SK-N-SH (cell line): ENCODE data around the gene SNAP25. TPM values are rescaled to one million over a fixed set of nuclear protein-coding genes. Genes with fewer than 3 reads are reported as not detected.

Source experiments
- CTCF ChIA-PET: fragments of 300-600, 350-600 bp; formaldehyde crosslinking; extraction: SDS; loops from one replicate; lab custom pipeline; 2021; lab: Yijun Ruan, JAX
- POLR2A ChIA-PET: fragments of 350-600 bp; sonication (Branson Sonifier 250); formaldehyde crosslinking; extraction: SDS; loops from one replicate; lab custom pipeline; 2020; ENCODE audit warnings: antibody characterized with exemption, inconsistent platforms; lab: Yijun Ruan, JAX
- DNase-seq: peaks from one replicate; pipeline ENCODE4 v3.0.0; 2012
- H2AFZ ChIP-seq: fragments of 200-600 bp; sonication (generic); 2 replicates; pipeline ENCODE4 v1.8.1; 2016; ENCODE audit warnings: antibody characterized with exemption, mild to moderate bottlenecking, low read depth
- H3F3A ChIP-seq: fragments of 200-600 bp; sonication (generic); replicated peaks from 2 replicates; pipeline ENCODE3; 2016; ENCODE audit warnings: antibody characterized with exemption, mild to moderate bottlenecking; ENCODE audit not compliant: insufficient read depth
- H3K27ac ChIP-seq, 2 experiments: fragments of 200-500 bp in 1 of 2; fragments of 200-600 bp in 1 of 2; sonication (Bioruptor generic) in 1 of 2; sonication (generic), shearing (Covaris generic) in 1 of 2; 2 replicates each; pipeline versions ENCODE4 v1.5.1 to v1.6.1; 2014 to 2016; ENCODE audit warnings: low read depth in 2 of 2, inconsistent platforms in 1 of 2, low read length in 1 of 2, mild to moderate bottlenecking in 1 of 2, mixed read lengths in 1 of 2
- H3K27me3 ChIP-seq: fragments of 200-600 bp; sonication (generic), shearing (Covaris generic); 2 replicates; pipeline ENCODE4 v1.6.1; 2016; ENCODE audit warnings: mixed run types; ENCODE audit not compliant: insufficient read depth
- H3K36me3 ChIP-seq, 2 experiments: fragments of 200-500 bp in 1 of 2; fragments of 200-600 bp in 1 of 2; sonication (Bioruptor generic) in 1 of 2; sonication (generic) in 1 of 2; replicated peaks in 1 of 2; 2 replicates each; pipeline versions ENCODE3 to v1.5.1; 2014 to 2016; ENCODE audit warnings: low read length in 1 of 2, mild to moderate bottlenecking in 1 of 2; ENCODE audit not compliant: insufficient read depth in 2 of 2, control insufficient read depth in 1 of 2
- H3K4me1 ChIP-seq, 2 experiments: fragments of 200-500 bp in 1 of 2; fragments of 200-600 bp in 1 of 2; sonication (Bioruptor generic) in 1 of 2; sonication (generic), shearing (Covaris generic) in 1 of 2; 2 replicates each; pipeline versions ENCODE4 v1.5.1 to v1.6.1; 2014 to 2016; ENCODE audit warnings: low read depth in 1 of 2, low read length in 1 of 2, mixed run types in 1 of 2; ENCODE audit not compliant: insufficient read depth in 2 of 2, control insufficient read depth in 1 of 2
- H3K4me2 ChIP-seq: fragments of 200-600 bp; sonication (generic), shearing (Covaris generic); 2 replicates; pipeline ENCODE4 v1.6.1; 2017; ENCODE audit warnings: mixed run types
- H3K4me3 ChIP-seq, 2 experiments: fragments of 200-500 bp in 1 of 2; fragments of 200-600 bp in 1 of 2; sonication (Bioruptor generic) in 1 of 2; sonication (generic), shearing (Covaris generic) in 1 of 2; 2 replicates each; pipeline versions ENCODE4 v1.5.1 to v1.8.1; 2014 to 2016; ENCODE audit warnings: low read depth in 2 of 2, inconsistent platforms in 1 of 2, low read length in 1 of 2, mild to moderate bottlenecking in 1 of 2, mixed read lengths in 1 of 2, moderate library complexity in 1 of 2
- H3K79me2 ChIP-seq: fragments of 200-600 bp; sonication (generic); 2 replicates; pipeline ENCODE4 v1.8.1; 2017; ENCODE audit warnings: mild to moderate bottlenecking; ENCODE audit not compliant: insufficient read depth
- H3K9ac ChIP-seq: fragments of 200-600 bp; sonication (generic); 2 replicates; pipeline ENCODE4 v1.6.1; 2017; ENCODE audit warnings: mixed run types
- H3K9me2 ChIP-seq: fragments of 200-600 bp; sonication (generic); 2 replicates; pipeline ENCODE4 v1.6.1; 2017; ENCODE audit warnings: mixed run types
- H3K9me3 ChIP-seq: fragments of 200-600 bp; sonication (generic); 2 replicates; pipeline ENCODE4 v1.6.1; 2017; ENCODE audit warnings: mixed run types, mild to moderate bottlenecking, moderate library complexity
- H4K20me1 ChIP-seq: fragments of 200-600 bp; sonication (generic); 2 replicates; pipeline ENCODE4 v1.6.1; 2017; ENCODE audit warnings: mild to moderate bottlenecking, mixed run types; ENCODE audit not compliant: insufficient read depth
- CHD2 ChIP-seq: fragments of 150-350 bp; IDR thresholded peaks from 2 replicates; pipeline ENCODE4 v1.6.1; 2018; ENCODE audit warnings: low read length; ENCODE audit not compliant: partially characterized antibody
- ELF1 ChIP-seq: IDR thresholded peaks from 2 replicates; pipeline ENCODE4 v1.4.0; 2012
- EP300 ChIP-seq, 2 experiments: IDR thresholded peaks; 2 replicates each; pipeline versions ENCODE4 v1.4.0 to v1.6.1; 2012; ENCODE audit warnings: borderline replicate concordance in 1 of 2, low read depth in 1 of 2, low read length in 1 of 2
- GABPA ChIP-seq: IDR thresholded peaks from 2 replicates; pipeline ENCODE4 v1.4.0; 2012; ENCODE audit warnings: low read depth, mild to moderate bottlenecking
- IRF3 ChIP-seq: fragments of 150-350 bp; IDR thresholded peaks from 2 replicates; pipeline ENCODE4 v1.6.1; 2016; ENCODE audit warnings: mild to moderate bottlenecking, low read depth, low read length
- NRF1 ChIP-seq: IDR thresholded peaks from 2 replicates; pipeline ENCODE4 v1.6.1; 2012; ENCODE audit warnings: low read depth, mild to moderate bottlenecking, low read length
- PBX3 ChIP-seq: IDR thresholded peaks from 2 replicates; pipeline ENCODE4; 2012
- POLR2AphosphoS5 ChIP-seq: IDR thresholded peaks from 2 replicates; pipeline ENCODE4 v1.6.1; 2012; ENCODE audit warnings: low read depth, low read length
- RAD21 ChIP-seq: IDR thresholded peaks from 2 replicates; pipeline ENCODE4 v1.6.1; 2012; ENCODE audit warnings: mild to moderate bottlenecking, low read length
- RCOR1 ChIP-seq: fragments of 150-350 bp; IDR thresholded peaks from 2 replicates; pipeline ENCODE4 v1.6.1; 2017; ENCODE audit warnings: antibody characterized with exemption, low read length
- RFX5 ChIP-seq: IDR thresholded peaks from 2 replicates; pipeline ENCODE4 v1.6.1; 2012; ENCODE audit warnings: mild to moderate bottlenecking, improper control_type of control experiment, low read length
- TCF12 ChIP-seq: IDR thresholded peaks from 2 replicates; pipeline ENCODE4 v1.4.0; 2012
- YY1 ChIP-seq: IDR thresholded peaks from 2 replicates; pipeline ENCODE4 v1.4.0; 2012; ENCODE audit warnings: low read depth, mild to moderate bottlenecking
- WGBS: methylation state at CpG from one replicate; pipeline ENCODE4 v1.1.6; 2017; ENCODE audit warnings: low lambda C conversion rate; 5-methylcytosine and 5-hydroxymethylcytosine counted together
- polyA plus RNA-seq, 3 experiments: library from polyadenylated mRNA; depleted of rRNA; stranded (reverse); fragments of >200 nt; gene quantifications; 2 replicates each; pipeline ENCODE4 v1.2.3, GENCODE V29; 2012

The SNAP25 gene
- polyA plus RNA-seq, 1 of the 3 experiments (the other 2 are of a cell fraction), result 42.4 TPM

GRCh38 chr20:10213526-10213925 is 5.1 kb upstream of the SNAP25 start:
- WGBS, result 77% methylated on average over 2 of the region's 2 CpGs
- H3K9ac ChIP-seq, result no peak overlapping the region
- no peaks in the 10 kb centered on the region for H3K79me2 ChIP-seq
- no peak overlapping the region for H3K4me2 ChIP-seq
- no peak overlapping the region for H3K27ac ChIP-seq
- no peaks in the 10 kb centered on the region for H3K27me3 ChIP-seq
- no peaks in the 10 kb centered on the region for H3K36me3 ChIP-seq
- H3K9me2 ChIP-seq, result no peaks in the 10 kb centered on the region
- ChIA-PET POLR2A (no interaction called here), CTCF (interaction anchor here (1.3 to 1.6 kb wide), 2 partner anchors 123 to 235 kb away, joined by 4 to 6 read pairs; no protein-coding TSS in a partner anchor)
- peaks cover 0 to 9% of the 10 kb centered on the region in 2 experiments; a peak in 1 of 4 replicates for H3K4me1 ChIP-seq
- H3K9me3 ChIP-seq, result no peaks in the 10 kb centered on the region
- no peak overlapping the region for H3K4me3 ChIP-seq
- H2AFZ ChIP-seq, result no peak overlapping the region
- no peaks in the 10 kb centered on the region for H3F3A ChIP-seq
- H4K20me1 ChIP-seq, result no peaks in the 10 kb centered on the region
- TF ChIP-seq RCOR1, result no peak
- no peak for TF ChIP-seq POLR2AphosphoS5
- no peak for TF ChIP-seq GABPA
- TF ChIP-seq IRF3, result no peak
- no peak for TF ChIP-seq CHD2
- DNase-seq, result no peak

- no peak overlapping the region for H2AFZ ChIP-seq
- no peaks in the 10 kb centered on the region for H3K36me3 ChIP-seq
- H4K20me1 ChIP-seq, result peaks cover 4% of the 10 kb centered on the region; the same call in 1 of the 2 replicates
- H3K27ac ChIP-seq, result peak overlapping the region in 1 of 2 experiments; percentile 94; a peak in 2 of 4 replicates
- no peaks in the 10 kb centered on the region for H3K9me2 ChIP-seq
- H3F3A ChIP-seq, result peaks cover 15% of the 10 kb centered on the region
- H3K9me3 ChIP-seq, result no peaks in the 10 kb centered on the region
- H3K4me3 ChIP-seq, result peak overlapping the region in 1 of 2 experiments; percentile 46; a peak in 1 of 4 replicates
- H3K4me2 ChIP-seq, result 0 out of 2 replicates have a peak overlapping the region, but pooled peaks have one; percentile 83
- no peak overlapping the region for H3K9ac ChIP-seq
- POLR2A ChIA-PET, result interaction anchor here (0.6 kb wide), 1 partner anchor 126 kb away, joined by 3 read pairs; no protein-coding TSS in a partner anchor
- WGBS, result 61% methylated on average over 4 of the region's 4 CpGs
- H3K27me3 ChIP-seq, result no peaks in the 10 kb centered on the region
- no peak for DNase-seq
- TF ChIP-seq YY1, result no peak
- no peak for TF ChIP-seq PBX3
- TF ChIP-seq TCF12, result no peak
- no peak for TF ChIP-seq EP300 (IDR thresholded peaks at IDR 0.05; ENCODE audit: borderline replicate concordance in 1 of 2, low read depth in 1 of 2, low read length in 1 of 2)
- TF ChIP-seq RAD21, result no peak
- no peak for TF ChIP-seq NRF1
- no peak for TF ChIP-seq ELF1
- no peak for TF ChIP-seq RFX5
- TF ChIP-seq POLR2AphosphoS5, result no peak
- CTCF ChIA-PET, result interaction anchor here (0.8 to 2.0 kb wide), 6 partner anchors 13 to 296 kb away, joined by 3 to 10 read pairs (median 3); no protein-coding TSS in a partner anchor
- peaks cover 0 to 18% of the 10 kb centered on the region in 2 experiments; a peak in 2 of 4 replicates for H3K4me1 ChIP-seq
- H3K79me2 ChIP-seq, result no peaks in the 10 kb centered on the region
Measured at GRCh38 chr20:10216146-10216791, 2.4 kb upstream of the SNAP25 start.
